ENCODE measurements around the gene PPP6R3. TPM values are rescaled to one million over a fixed set of nuclear protein-coding genes. Genes with fewer than 3 reads are reported as not detected.
A peak's percentile ranks its signal among the peaks of the same experiment; 100 is the strongest.

PPP6R3 gene, protein sequence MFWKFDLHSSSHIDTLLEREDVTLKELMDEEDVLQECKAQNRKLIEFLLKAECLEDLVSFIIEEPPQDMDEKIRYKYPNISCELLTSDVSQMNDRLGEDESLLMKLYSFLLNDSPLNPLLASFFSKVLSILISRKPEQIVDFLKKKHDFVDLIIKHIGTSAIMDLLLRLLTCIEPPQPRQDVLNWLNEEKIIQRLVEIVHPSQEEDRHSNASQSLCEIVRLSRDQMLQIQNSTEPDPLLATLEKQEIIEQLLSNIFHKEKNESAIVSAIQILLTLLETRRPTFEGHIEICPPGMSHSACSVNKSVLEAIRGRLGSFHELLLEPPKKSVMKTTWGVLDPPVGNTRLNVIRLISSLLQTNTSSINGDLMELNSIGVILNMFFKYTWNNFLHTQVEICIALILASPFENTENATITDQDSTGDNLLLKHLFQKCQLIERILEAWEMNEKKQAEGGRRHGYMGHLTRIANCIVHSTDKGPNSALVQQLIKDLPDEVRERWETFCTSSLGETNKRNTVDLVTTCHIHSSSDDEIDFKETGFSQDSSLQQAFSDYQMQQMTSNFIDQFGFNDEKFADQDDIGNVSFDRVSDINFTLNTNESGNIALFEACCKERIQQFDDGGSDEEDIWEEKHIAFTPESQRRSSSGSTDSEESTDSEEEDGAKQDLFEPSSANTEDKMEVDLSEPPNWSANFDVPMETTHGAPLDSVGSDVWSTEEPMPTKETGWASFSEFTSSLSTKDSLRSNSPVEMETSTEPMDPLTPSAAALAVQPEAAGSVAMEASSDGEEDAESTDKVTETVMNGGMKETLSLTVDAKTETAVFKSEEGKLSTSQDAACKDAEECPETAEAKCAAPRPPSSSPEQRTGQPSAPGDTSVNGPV
- 100 to 1,000 TPM; 103 to 150 (median 119) TPM for total RNA-seq

DNA sequence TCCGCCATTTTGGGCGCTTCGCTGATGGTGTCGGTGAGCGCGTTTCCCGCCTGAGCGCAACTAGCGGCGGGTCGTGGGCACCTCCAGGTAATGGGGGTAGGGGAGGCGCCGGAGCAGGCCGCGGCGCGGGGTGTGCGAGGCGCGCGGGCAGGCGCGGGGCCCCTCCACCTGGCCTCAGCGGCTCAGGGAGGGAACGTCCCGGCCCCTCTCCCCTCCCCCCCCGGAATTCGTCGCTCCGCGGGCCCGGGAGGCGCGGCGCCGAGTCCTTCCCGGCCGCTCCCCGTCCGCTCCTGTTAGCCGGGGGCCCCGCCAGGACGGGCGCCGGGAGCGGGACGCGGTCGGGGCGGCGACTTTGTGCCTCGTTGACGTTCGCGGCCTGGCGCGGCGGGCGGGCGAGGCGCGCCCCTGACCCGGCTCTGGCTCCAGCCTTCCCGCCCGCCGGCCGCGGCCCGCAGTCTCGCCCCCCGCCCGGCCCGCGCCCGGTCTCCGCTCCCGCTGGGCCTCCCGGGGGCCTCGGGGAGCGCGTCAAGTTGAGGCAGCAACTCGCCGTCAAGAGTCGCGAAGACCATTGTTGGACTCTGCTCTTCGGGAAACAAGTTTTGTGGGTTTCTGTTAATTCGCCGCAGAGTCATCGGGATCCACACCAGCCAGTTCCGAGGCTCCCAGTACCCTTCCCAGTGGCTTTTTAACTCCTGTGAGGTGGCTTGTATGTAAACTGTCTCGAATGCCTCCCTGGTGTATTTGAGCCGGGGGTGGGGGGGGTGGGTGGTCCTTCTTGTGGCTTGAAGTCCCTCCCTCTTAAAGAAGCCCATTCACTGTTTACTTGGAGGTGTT lies at the start of gene PPP6R3:
TSS of gene PPP6R3 (plus strand) at position 12 of the 834 bp plus-strand sequence. CDS start 76,913 bp downstream, outside the sequence.
- no peak for DNase-seq (ENCODE audit: low spot score in 2 of 2)
- peak within 1 kb of the TSS; percentile 91 to 96 (median 95) for H3K27ac ChIP-seq
- no peaks in the 10 kb centered on the region for H3K27me3 ChIP-seq
- TF ChIP-seq EP300 (IDR thresholded peaks at IDR 0.05) = peak in 1 of 2 donors; percentile 81
- peak; percentile 70 to 72 for TF ChIP-seq POLR2A (IDR thresholded peaks at IDR 0.05)
- TF ChIP-seq, protein P1, sequence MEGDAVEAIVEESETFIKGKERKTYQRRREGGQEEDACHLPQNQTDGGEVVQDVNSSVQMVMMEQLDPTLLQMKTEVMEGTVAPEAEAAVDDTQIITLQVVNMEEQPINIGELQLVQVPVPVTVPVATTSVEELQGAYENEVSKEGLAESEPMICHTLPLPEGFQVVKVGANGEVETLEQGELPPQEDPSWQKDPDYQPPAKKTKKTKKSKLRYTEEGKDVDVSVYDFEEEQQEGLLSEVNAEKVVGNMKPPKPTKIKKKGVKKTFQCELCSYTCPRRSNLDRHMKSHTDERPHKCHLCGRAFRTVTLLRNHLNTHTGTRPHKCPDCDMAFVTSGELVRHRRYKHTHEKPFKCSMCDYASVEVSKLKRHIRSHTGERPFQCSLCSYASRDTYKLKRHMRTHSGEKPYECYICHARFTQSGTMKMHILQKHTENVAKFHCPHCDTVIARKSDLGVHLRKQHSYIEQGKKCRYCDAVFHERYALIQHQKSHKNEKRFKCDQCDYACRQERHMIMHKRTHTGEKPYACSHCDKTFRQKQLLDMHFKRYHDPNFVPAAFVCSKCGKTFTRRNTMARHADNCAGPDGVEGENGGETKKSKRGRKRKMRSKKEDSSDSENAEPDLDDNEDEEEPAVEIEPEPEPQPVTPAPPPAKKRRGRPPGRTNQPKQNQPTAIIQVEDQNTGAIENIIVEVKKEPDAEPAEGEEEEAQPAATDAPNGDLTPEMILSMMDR (IDR thresholded peaks at IDR 0.05) = peak in 1 of 5 experiments; percentile 19
- H3K36me3 ChIP-seq = no peaks in the 10 kb centered on the region
- no peaks in the 10 kb centered on the region for H3K9me3 ChIP-seq
- H3K4me1 ChIP-seq = peaks cover 0 to 60% (median 39%) of the 10 kb centered on the region in 4 donors
- 0% methylated on average over 21 to 29 of the region's 92 CpGs for WGBS, 2 donors
- H3K4me3 ChIP-seq = peak within 1 kb of the TSS; percentile 60 to 87 (median 80)

DNA sequence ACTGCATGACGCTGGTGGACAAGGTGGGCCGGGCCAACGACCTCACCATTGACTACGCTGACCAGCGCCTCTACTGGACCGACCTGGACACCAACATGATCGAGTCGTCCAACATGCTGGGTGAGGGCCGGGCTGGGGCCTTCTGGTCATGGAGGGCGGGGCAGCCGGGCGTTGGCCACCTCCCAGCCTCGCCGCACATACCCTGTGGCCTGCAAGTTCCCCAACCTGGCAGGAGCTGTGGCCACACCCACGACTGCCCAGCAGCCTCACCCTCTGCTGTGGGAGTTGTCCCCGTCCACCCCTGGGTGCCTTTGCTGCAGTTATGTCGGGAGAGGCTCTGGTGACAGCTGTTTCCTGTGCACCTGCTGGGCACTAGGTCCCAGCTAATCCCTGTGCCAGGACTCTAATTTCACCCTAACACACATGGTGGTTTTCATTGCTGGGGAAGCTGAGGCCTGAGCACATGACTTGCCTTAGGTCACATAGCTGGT lies 49.0 kb upstream of the PPP6R3 start:
- 83 to 90% methylated on average over 15 to 16 of the region's 17 CpGs for WGBS, 2 donors

DNA sequence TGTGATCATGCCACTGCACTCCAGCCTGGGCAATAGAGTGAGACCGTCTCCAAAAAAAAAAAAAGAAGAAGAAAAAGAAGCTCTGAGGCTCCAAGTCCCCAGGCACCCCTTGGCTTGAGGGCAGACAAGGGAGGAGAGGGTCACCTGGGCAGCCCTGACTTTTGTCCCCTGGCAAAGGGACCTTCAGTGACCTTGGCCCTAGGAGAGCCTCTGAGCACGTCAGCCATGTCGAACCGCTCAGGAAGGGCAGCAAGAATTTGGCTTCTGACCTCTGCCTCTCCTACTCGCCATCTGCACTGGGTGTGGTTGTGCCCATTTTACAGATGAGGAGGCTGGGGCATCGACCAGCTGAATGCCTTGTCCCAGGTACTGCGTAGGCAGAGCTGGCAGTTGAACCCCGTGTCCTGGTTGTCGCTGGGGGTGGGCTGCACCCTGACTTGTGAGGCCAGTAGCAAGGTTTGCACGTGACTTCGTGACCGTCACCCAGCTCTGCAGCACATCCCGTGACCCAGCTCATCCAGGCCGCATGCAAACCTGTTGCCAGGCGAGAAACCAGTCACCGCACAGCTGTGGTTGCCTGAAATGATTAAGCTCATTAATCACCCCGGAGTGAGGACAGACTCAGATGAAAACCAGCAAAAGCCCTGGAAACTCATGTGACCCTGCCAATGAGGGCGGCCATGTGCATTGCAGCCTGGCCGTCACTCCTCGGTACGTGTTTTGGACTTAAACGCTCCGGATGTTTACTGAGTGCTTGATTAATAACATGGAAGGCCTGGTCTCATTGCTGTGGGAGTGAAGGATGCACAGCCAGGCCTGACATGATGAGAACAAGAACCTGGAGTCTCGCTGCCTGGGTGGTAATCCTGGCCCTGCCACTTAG lies 47.7 kb upstream of the PPP6R3 start:
- Histone ChIP-seq H3K36me3 (peaks cover 2 to 82% (median 10%) of the 10 kb centered on the region in 3 donors), H3K4me3 (no peak overlapping the region), H3K4me1 (no peaks in the 10 kb centered on the region), H3K27ac (no peak overlapping the region), H3K27me3 (no peaks in the 10 kb centered on the region), H3K9me3 (no peaks in the 10 kb centered on the region)
- WGBS, 2 donors = 89 to 91% methylated on average over 23 to 24 of the region's 24 CpGs
- TF ChIP-seq POLR2A (IDR thresholded peaks at IDR 0.05) = no peak
- TF ChIP-seq EP300 (IDR thresholded peaks at IDR 0.05) = no peak
- TF ChIP-seq, protein P1 (IDR thresholded peaks at IDR 0.05) = no peak
- no peak for DNase-seq (ENCODE audit: low spot score in 2 of 2)

More for the DNA sequence above, 49.0 kb upstream of the PPP6R3 start:
- Histone ChIP-seq H3K27ac (no peak overlapping the region), H3K9me3 (no peaks in the 10 kb centered on the region), H3K4me1 (no peaks in the 10 kb centered on the region), H3K36me3 (peaks cover 2 to 88% (median 10%) of the 10 kb centered on the region in 3 donors), H3K27me3 (no peaks in the 10 kb centered on the region), H3K4me3 (no peak overlapping the region)
- TF ChIP-seq, protein P1 (IDR thresholded peaks at IDR 0.05) = no peak
- TF ChIP-seq EP300 (IDR thresholded peaks at IDR 0.05) (no peak), POLR2A (IDR thresholded peaks at IDR 0.05) (no peak)
- no peak for DNase-seq (ENCODE audit: low spot score in 2 of 2)

DNA sequence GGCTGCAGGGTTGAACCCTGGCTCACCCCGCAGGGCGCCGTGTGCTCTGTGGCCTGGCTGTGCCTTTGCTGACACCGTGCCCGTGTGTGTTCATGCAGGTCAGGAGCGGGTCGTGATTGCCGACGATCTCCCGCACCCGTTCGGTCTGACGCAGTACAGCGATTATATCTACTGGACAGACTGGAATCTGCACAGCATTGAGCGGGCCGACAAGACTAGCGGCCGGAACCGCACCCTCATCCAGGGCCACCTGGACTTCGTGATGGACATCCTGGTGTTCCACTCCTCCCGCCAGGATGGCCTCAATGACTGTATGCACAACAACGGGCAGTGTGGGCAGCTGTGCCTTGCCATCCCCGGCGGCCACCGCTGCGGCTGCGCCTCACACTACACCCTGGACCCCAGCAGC lies 47.0 kb upstream of the PPP6R3 start:
- no peaks in the 10 kb centered on the region for H3K27me3 ChIP-seq
- no peaks in the 10 kb centered on the region for H3K4me1 ChIP-seq
- WGBS, 2 donors = 90 to 93% methylated on average over 19 to 27 of the region's 27 CpGs
- no peaks in the 10 kb centered on the region for H3K9me3 ChIP-seq
- TF ChIP-seq EP300 (IDR thresholded peaks at IDR 0.05) (no peak), POLR2A (IDR thresholded peaks at IDR 0.05) (no peak)
- TF ChIP-seq, protein P1 (IDR thresholded peaks at IDR 0.05) = no peak
- peaks cover 2 to 81% (median 10%) of the 10 kb centered on the region in 3 donors for H3K36me3 ChIP-seq
- no peak overlapping the region for H3K4me3 ChIP-seq
- no peak for DNase-seq (ENCODE audit: low spot score in 2 of 2)
- H3K27ac ChIP-seq = no peak overlapping the region
